ENCODE data around the gene ST6GALNAC6. TPM values are rescaled to one million over a fixed set of nuclear protein-coding genes. Genes with fewer than 3 reads are reported as not detected.

ST6GALNAC6 gene
- total RNA-seq, 1 donor from 2014 or later, result 48.4 TPM

DNA sequence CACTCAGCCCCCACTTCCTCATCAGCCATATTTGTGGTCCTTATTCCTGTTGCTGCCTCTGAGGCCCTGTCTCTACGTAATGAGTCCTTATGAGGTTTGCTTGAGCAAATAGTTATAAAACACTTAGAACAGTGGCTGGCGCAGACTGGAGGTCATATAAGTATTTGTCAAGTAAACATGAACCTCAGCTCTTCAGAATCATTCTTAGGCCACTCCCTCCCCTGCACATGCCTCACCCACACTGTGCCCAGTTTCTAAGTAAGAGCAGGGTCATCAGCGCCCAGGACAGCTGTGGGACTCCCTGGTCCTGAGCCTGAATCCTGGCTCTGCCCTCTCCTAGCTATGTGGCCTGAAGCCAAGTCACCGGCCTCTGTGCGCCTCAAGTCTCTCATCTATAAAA lies 13.5 kb upstream of the ST6GALNAC6 start:
- intact Hi-C loops (cut with micrococcal nuclease), result no loop called here
- H3K9me3 ChIP-seq (replicated peaks), result no peaks in the 10 kb centered on the region
- H3K36me3 ChIP-seq, result peaks cover 50% of the 10 kb centered on the region
- H3K27ac ChIP-seq (replicated peaks), result no peak overlapping the region
- no peak overlapping the region for H3K4me3 ChIP-seq
- peaks cover 37% of the 10 kb centered on the region for H3K4me1 ChIP-seq
- H3K27me3 ChIP-seq (ENCODE audit: low read depth), result no peaks in the 10 kb centered on the region
- TF ChIP-seq, protein P1, sequence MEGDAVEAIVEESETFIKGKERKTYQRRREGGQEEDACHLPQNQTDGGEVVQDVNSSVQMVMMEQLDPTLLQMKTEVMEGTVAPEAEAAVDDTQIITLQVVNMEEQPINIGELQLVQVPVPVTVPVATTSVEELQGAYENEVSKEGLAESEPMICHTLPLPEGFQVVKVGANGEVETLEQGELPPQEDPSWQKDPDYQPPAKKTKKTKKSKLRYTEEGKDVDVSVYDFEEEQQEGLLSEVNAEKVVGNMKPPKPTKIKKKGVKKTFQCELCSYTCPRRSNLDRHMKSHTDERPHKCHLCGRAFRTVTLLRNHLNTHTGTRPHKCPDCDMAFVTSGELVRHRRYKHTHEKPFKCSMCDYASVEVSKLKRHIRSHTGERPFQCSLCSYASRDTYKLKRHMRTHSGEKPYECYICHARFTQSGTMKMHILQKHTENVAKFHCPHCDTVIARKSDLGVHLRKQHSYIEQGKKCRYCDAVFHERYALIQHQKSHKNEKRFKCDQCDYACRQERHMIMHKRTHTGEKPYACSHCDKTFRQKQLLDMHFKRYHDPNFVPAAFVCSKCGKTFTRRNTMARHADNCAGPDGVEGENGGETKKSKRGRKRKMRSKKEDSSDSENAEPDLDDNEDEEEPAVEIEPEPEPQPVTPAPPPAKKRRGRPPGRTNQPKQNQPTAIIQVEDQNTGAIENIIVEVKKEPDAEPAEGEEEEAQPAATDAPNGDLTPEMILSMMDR (IDR thresholded peaks at IDR 0.05; ENCODE audit: borderline replicate concordance), result no peak
- DNase-seq, result no peak

DNA sequence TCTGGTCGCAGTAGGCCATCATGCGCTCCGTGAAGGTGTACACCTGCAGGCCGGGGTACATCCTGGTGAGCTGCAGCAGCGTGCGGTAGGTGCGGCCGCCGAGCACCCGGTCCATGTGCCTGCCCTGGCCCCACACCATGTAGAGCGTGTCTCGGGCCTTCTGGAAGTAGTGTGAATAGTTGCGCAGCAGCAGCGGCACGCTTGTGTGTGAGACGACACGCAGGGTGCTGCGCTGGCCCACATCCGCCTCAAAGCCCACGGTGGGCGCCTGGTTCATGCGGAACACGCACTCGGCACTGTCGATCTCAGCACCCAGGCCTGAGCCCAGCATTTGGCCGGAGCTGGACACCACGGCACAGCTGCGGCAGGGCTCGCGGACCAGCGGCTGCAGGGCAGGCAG lies 12.9 kb upstream of the ST6GALNAC6 start:
- intact Hi-C loops (cut with micrococcal nuclease), result no loop called here
- H3K4me1 ChIP-seq, result peaks cover 33% of the 10 kb centered on the region
- H3K27me3 ChIP-seq (ENCODE audit: low read depth), result no peaks in the 10 kb centered on the region
- H3K9me3 ChIP-seq (replicated peaks), result no peaks in the 10 kb centered on the region
- peaks cover 50% of the 10 kb centered on the region for H3K36me3 ChIP-seq
- H3K27ac ChIP-seq (replicated peaks), result no peak overlapping the region
- H3K4me3 ChIP-seq, result no peak overlapping the region
- DNase-seq, result no peak
- TF ChIP-seq, protein P1 (IDR thresholded peaks at IDR 0.05; ENCODE audit: borderline replicate concordance), result no peak

DNA sequence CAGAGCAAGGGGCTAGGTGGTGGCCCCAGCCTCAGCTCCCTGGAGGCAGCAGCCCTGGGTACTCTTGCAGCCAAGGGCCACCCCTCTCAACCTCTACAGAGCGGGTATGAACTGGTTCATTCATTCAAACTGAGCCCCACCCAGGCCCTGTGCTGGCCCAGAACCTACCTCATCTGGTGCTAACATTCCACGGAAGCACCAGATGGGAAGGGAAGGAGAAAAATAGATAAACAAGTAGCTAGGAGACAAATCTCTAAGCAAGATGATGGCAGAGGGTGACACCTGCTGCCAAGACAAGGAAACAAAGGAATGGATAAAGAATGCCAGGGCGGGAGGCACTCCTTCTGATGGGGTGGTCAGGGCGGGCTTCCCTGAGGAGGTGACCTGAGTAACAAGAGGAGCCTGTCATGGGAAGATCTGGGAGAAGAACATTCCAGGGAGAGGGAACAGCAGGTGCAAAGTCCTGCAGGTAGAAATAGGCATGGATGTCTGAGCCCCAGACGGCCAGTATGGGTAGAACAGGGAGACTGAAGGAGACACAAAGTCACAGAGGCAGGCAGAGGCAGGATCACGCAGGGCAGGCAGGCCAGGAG lies 11.3 kb upstream of the ST6GALNAC6 start:
- Histone ChIP-seq H3K9me3 (replicated peaks) (no peaks in the 10 kb centered on the region), H3K27ac (replicated peaks) (no peak overlapping the region), H3K27me3 (ENCODE audit: low read depth) (no peaks in the 10 kb centered on the region), H3K4me3 (no peak overlapping the region), H3K4me1 (peaks cover 36% of the 10 kb centered on the region), H3K36me3 (peaks cover 50% of the 10 kb centered on the region)
- intact Hi-C loops (cut with micrococcal nuclease), result no loop called here
- DNase-seq, result no peak
- TF ChIP-seq, protein P1 (IDR thresholded peaks at IDR 0.05; ENCODE audit: borderline replicate concordance), result no peak

DNA sequence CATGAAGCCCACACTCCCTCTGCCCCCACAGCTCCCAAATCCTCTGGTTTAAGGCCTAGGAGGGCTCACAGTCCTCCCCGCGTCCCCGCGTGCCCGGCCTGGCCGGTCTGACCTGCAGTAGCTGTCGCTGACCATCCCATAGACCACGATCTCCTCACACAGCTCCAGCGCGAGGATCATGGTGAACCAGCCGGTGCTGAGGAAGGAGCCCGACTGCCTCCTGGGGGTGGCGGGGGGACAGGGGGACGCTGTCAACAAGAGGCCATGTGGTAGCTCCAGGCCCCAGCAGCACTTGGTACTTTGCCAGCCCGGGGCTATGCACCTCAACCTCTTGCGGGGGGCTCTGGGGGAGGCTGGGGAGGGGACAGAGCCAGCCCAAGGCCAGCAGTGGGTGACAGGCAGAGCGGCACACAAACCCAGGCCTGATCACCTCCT lies 10.5 kb upstream of the ST6GALNAC6 start:
- Histone ChIP-seq H3K9me3 (replicated peaks) (no peaks in the 10 kb centered on the region), H3K4me1 (peaks cover 36% of the 10 kb centered on the region), H3K27me3 (ENCODE audit: low read depth) (no peaks in the 10 kb centered on the region), H3K27ac (replicated peaks) (no peak overlapping the region), H3K36me3 (peaks cover 50% of the 10 kb centered on the region), H3K4me3 (no peak overlapping the region)
- DNase-seq, result no peak
- intact Hi-C loops (cut with micrococcal nuclease), result no loop called here
- TF ChIP-seq, protein P1 (IDR thresholded peaks at IDR 0.05; ENCODE audit: borderline replicate concordance), result no peak

DNA sequence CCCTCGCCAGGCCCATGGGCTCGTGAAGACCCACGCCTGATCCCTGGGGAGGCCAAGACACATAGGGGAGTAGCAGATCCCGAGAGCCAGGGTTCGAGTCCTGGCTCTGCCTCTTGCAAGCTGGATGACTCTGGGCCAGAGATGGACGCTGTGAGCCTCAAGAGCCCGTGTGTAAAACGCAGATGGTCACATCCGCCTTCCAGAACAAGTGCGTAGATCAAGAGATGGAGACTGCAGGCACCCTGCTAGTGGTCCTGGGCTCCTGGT lies 9.2 kb upstream of the ST6GALNAC6 start:
- H3K4me3 ChIP-seq, result no peak overlapping the region
- peaks cover 48% of the 10 kb centered on the region for H3K36me3 ChIP-seq
- H3K4me1 ChIP-seq, result peaks cover 44% of the 10 kb centered on the region
- TF ChIP-seq, protein P1 (IDR thresholded peaks at IDR 0.05; ENCODE audit: borderline replicate concordance), result no peak
- no peak overlapping the region for H3K27ac ChIP-seq (replicated peaks)
- no peak for DNase-seq
- H3K27me3 ChIP-seq (ENCODE audit: low read depth), result no peaks in the 10 kb centered on the region
- intact Hi-C loops (cut with micrococcal nuclease), result no loop called here
- H3K9me3 ChIP-seq (replicated peaks), result no peaks in the 10 kb centered on the region
